Raji (cell line): ENCODE results near the gene CTRL.

ENCODE experiments used
- POLR2A ChIP-seq: IDR thresholded peaks from 2 replicates; pipeline ENCODE4 v1.6.1; 2011; ENCODE audit warnings: low read depth, low read length, control low read depth; ENCODE audit not compliant: insufficient read depth

CTRL gene

DNA sequence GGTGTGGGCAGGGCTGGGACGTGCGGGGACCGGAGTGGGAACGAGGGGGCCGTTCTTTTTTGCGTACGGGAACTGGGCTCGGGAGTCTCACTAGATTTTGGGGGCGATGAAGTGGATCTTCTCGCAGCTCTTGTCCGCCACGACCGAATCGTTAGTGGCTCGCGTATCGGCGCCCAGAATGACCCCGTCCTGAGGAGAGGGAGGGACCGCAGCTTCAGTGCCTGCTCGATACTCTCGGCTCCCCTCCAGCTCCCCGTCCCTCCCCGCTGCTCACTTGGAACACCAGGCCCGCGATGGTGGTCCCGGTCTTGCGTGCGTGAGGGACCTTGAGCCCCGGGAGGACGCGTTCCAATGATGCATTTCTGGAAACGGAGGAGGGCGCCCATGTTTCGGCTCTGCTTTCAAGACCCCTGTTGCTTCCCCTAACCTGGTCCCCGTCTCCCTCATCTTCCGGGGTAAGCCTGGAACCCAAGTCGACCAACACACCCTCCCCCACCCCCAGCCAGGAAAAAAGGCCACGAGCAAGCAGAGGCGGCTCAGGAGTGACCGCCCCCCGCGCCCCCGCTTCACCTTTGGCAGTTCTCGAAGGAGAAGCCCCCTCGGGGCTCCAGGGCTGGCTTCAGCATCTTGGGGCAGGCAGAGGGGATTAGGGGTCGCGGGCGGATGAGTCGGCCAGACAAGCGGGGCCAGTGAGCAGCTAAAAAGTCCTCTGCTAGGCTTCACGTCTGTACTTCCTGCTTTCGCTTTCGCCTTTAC, 4.6 kb upstream of the CTRL start, which contains the start of gene PSMB10:
Gene PSMB10 (minus strand): TSS at position 727 of the 756 bp plus-strand sequence. CDS start 101 bp downstream, at position 626.
- peak; percentile 71 for TF ChIP-seq POLR2A

DNA sequence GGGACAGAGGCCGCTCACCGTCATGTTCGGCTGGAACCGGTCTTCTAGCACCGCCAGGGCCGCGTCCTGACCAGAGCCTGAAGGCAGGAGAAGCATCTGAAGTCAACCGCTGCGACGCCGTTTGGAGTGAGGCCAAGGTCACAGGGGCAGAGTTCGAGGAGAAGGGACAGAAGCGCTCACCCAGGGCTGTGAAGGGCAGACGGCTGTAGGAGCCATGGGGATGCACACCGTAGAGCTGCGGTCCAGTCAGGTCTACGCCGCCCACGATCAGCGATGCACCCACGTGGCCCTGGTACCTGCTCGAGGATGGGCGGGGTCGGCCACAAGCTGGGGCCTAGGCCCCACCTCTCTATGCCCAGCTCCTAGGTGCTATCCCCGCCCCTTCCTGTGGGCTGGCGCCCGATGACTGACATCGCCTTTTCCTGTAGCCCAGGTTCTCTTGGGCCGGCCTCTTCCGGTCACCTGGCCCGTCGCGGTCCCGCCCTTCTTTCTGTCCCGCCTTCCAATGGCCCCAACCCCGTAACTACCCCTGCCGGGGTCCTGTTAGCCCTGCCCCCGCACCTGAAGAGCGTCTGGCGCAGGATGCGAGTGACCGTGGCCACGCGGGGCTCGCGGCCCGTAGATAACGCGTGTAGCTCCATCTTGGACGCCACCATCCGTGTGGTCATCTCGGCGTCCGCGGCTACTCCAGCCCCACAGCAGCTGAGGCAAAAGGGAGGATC, 3.9 kb upstream of the CTRL start:
- TF ChIP-seq POLR2A = peak; percentile 92

DNA sequence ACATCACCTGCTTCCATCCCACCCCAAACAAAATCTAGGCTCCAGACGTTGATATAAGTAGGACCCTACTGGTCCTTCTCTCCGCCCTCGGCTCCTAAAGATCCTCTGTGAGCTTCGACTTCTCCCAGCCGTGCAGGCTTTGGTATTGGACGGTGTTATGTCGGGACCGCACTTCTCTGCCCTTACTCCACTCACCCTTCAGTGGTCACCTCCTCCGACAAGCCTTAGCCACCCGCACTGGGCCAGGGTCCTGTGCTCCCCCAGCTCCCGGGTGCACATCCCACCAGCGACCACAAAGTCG, 3.4 kb upstream of the CTRL start:
- TF ChIP-seq POLR2A = no peak

DNA sequence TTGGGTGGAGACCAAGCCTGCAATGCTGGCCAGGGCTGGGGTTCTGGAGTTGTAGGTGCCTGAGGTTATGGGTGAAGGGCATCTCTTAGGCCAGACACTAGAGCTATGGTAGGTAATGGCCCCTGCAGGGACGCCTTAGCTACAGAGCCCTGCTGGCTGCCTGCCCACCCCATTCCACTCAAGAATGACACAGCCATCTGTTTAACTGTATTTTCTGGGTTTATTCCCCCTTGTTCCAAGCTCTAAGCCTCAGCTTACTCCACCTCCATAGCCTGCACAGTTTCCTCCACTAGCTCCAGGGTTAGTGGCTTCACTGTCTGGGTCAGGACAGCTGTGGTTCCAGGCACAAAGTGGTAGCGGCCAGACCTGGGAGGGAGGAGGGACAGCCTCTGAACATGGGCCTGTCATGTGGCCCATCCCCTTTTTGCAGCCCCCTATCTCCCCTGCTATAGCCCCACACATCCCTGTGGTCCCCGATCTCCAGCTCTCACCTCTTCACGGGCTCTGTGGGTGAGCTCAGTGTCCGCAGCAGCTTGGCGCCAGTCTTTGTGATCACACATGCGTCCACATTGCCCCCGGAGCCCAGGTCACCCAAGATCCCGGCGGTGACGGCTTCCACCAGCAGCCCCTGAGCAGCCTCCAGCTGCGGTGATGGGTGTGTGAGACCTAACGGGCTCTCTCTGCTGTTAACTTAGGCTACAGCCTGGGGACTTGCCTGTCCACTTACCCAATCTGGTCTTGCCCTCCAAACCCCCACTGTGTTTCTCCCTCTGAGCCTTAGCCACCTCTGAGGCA, 2.8 kb upstream of the CTRL start:
- TF ChIP-seq POLR2A = no peak

DNA sequence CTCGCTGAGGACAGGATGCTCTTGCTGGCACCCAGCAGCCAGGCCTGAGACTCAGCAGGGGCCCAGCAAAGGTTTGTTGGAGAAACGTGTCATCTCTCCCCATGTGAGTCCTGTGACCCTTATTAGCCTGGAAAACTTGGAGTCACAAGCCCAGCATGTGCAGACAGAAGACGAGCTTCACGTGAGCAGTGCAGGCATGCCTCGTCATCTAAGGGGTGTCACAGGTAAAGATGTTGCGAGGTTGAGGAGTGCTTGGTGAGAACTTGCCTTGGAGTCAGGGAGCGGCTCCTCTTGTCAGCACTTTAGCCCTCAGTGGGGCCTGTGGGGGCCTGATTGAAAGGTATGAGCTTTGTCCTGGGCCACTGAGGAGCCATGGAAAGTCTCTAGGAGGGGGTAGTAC, 2.1 kb upstream of the CTRL start:
- TF ChIP-seq POLR2A = no peak

DNA sequence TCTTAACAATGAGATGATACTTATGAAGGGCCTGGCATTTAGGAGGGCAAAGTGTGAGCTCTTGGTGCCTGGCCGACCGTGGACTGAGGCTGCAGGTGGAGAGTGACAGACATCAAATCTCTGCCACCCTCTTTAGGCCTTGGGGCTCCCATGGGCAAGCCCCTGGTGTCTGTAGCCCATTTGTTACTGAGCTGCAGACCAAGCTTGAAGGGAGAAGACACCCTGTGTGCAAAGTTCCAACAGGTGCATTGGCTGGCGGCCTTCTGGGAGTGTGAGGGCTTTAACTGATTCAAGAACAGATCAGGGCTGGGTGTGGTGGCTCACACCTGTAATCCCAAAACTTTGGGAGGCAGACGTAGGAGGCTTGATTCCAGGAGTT, 789 bp upstream of the CTRL start:
- TF ChIP-seq POLR2A = no peak

DNA sequence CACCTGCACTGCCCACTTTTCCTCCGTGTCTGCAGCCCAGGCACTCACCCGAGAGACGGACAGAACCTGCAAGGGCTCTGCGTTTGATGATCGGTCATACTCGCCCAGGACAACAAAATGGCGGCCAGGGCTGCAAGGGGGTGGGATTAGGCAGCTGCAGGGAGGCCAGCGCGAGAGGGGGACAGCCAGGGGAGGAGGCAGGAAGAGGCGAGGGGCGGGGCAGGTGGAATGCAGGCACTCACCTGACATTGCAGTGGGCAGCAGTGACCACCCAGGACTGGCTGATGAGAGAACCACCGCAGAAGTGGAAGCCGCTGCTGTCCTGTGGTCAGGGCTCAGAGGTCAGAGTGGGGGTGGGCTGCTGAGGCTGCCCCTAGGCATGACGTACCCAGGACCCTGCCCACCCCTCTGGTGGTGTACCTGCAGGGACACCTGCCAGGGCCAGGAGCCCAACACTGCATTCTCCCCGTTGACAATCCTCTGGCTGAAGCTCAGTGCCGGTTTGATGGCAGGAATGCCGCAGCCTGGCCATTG, 917 bp downstream of the CTRL start:
- no peak for TF ChIP-seq POLR2A

DNA sequence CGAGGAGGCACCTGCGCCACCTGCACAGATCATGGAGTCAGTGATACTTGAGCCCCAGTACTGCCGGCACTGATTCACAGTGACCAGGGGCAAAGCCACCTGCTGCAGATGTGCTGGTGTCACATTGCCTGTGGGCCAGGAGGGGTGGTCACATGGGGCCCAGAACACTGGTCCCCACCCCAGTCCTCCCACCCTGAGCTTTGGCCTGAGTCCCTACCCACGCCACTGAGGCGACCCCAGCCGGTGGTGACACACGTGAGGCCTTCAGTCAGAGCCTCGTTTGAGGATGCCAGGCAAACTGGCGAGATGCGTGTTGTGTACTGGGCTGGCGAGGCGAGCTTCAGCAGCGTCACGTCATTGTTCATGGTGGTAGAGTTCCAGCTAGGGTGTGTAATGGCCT, 1.5 kb downstream of the CTRL start:
- TF ChIP-seq POLR2A = no peak

DNA sequence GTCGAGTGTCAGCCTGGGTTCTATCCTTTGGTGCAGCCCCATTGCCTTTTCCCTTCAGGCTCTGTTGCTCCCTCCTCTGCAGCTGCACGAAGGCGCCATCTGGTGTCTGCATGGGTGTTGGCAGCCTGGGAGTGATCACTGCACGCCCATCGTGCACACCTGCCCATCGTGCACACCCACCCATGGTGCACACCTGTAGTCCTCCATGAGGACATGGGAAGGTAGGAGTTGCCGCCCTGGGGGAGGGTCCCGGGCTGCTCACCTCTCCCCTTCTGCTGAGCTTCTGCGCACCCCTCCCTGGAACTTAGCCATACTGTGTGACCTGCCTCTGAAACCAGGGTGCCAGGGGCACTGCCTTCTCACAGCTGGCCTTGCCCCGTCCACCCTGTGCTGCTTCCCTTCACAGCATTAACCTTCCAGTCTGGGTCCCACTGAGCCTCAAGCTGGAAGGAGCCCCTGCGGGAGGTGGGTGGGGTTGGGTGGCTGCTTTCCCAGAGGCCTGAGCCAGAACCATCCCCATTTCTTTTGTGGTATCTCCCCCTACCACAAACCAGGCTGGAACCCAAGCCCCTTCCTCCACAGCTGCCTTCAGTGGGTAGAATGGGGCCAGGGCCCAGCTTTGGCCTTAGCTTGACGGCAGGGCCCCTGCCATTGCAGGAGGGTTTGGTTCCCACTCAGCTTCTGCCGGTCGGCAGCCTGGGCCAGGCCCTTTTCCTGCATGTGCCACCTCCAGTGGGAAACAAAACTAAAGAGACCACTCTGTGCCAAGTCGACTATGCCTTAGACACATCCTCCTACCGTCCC, 2.9 kb downstream of the CTRL start:
- peak; percentile 34 for TF ChIP-seq POLR2A

DNA sequence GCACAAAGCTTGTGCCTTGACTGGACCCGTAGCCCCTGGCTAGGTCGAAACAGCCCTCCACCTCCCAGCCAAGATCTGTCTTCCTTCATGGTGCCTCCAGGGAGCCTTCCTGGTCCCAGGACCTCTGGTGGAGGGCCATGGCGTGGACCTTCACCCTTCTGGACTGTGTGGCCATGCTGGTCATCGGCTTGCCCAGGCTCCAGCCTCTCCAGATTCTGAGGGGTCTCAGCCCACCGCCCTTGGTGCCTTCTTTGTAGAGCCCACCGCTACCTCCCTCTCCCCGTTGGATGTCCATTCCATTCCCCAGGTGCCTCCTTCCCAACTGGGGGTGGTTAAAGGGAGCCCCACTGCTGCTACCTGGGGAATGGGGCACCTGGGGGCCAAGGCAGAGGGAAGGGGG, 3.5 kb downstream of the CTRL start:
- TF ChIP-seq POLR2A = no peak; the same call in 1 of the 2 replicates

DNA sequence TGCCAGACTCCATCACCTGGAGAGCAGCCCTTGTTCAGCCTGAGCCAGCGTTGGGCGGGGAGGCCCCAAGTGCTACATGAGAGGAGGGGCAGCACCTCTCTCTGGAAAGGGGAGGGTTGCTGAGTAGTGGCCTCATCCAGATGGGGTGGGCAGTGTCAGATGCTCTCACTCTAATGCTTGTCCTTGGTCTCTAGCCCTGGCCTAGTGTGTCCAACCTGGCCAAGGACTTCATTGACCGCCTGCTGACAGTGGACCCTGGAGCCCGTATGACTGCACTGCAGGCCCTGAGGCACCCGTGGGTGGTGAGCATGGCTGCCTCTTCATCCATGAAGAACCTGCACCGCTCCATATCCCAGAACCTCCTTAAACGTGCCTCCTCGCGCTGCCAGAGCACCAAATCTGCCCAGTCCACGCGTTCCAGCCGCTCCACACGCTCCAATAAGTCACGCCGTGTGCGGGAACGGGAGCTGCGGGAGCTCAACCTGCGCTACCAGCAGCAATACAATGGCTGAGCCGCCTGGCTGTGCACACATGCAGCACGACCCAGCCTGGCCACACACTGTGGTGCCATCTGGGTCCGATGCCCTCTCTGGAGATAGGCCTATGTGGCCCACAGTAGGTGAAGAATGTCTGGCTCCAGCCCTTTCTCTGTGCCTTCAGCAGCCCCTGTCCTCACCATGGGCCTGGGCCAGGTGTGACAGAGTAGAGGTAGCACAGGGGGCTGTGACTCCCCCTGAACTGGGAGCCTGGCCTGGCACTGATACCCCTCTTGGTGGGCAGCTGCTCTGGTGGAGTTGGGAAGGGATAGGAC, 4.3 kb downstream of the CTRL start:
- TF ChIP-seq POLR2A = no peak

DNA sequence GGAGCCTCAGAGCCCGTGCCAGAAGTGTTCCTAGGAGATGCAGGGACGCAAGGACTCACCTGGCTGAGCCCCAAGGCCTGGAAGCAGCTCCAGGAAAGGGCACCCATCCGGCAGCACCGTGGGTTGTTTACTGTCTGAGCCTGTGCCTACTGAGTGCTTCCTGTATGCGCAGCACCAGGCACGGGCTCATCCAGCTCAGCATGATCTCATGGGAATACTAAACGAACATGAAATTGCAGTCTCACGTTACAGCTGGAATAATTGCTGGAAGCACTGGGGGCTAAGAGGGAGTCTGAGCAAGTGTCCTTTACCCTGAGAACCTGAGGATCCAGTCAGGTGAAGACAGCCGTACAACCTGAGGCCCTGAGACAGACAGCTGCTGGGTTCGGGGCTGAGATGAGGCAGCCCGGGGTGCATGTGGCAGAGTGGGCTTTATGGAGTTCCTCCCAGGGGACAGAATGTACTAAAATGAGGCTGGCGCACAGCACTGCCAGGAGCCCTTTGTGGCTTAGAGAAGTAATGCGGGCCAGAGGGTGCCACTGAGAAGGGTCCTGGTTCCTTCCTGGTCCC, 5.4 kb downstream of the CTRL start:
- TF ChIP-seq POLR2A = no peak

DNA sequence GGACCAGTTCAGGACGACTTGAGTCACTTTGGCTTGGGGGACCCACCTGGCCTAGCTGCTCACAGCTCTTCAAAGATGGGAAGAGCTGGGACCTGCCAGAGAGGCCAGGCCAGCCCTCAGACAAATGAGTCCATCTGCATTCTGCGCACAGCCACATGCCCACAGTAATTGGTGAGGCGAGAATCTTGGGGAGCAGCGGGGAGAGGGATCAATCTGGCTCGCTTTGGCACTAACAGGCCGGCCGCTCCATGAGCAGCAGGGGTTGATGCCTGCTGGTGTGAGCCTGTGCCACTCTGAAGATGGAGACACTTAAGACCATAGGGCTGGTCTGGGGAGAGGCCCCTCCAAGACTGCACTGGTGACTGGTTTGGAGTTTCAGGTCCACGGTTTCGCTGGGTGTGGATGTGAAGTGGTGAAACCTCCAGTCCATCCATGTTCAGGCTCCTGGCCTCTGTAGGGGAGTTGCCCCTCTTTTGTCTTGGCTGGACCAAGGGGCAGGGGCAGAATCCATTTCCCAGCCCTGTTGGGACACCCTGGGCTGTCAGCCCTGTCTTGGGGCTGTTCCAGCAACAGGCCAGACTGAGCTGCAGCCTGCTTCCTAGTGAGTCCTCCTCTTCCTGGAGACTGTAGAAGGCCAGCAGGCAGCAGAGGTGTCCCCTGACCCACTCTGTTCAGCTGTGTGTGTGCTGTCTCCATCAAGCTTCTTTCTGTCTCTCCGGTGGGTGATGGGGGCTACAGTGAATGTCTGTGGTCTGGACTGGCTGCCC, 7.3 kb downstream of the CTRL start:
- TF ChIP-seq POLR2A = no peak
